SK-N-SH (cell line): Measurements from ENCODE around the gene CARD8. TPM values are rescaled to one million over a fixed set of nuclear protein-coding genes. Genes with fewer than 3 reads are reported as not detected.

Source experiments
- CTCF ChIA-PET: fragments of 300-600, 350-600 bp; formaldehyde crosslinking; extraction: SDS; loops from one replicate; lab custom pipeline; 2021; lab: Yijun Ruan, JAX
- POLR2A ChIA-PET: fragments of 350-600 bp; sonication (Branson Sonifier 250); formaldehyde crosslinking; extraction: SDS; loops from one replicate; lab custom pipeline; 2020; ENCODE audit warnings: antibody characterized with exemption, inconsistent platforms; lab: Yijun Ruan, JAX
- DNase-seq: peaks from one replicate; pipeline ENCODE4 v3.0.0; 2012
- H2AFZ ChIP-seq: fragments of 200-600 bp; sonication (generic); 2 replicates; pipeline ENCODE4 v1.8.1; 2016; ENCODE audit warnings: antibody characterized with exemption, mild to moderate bottlenecking, low read depth
- H3F3A ChIP-seq: fragments of 200-600 bp; sonication (generic); replicated peaks from 2 replicates; pipeline ENCODE3; 2016; ENCODE audit warnings: antibody characterized with exemption, mild to moderate bottlenecking; ENCODE audit not compliant: insufficient read depth
- H3K27ac ChIP-seq, 2 experiments: fragments of 200-500 bp in 1 of 2; fragments of 200-600 bp in 1 of 2; sonication (Bioruptor generic) in 1 of 2; sonication (generic), shearing (Covaris generic) in 1 of 2; 2 replicates each; pipeline versions ENCODE4 v1.5.1 to v1.6.1; 2014 to 2016; ENCODE audit warnings: low read depth in 2 of 2, inconsistent platforms in 1 of 2, low read length in 1 of 2, mild to moderate bottlenecking in 1 of 2, mixed read lengths in 1 of 2
- H3K27me3 ChIP-seq: fragments of 200-600 bp; sonication (generic), shearing (Covaris generic); 2 replicates; pipeline ENCODE4 v1.6.1; 2016; ENCODE audit warnings: mixed run types; ENCODE audit not compliant: insufficient read depth
- H3K36me3 ChIP-seq, 2 experiments: fragments of 200-500 bp in 1 of 2; fragments of 200-600 bp in 1 of 2; sonication (Bioruptor generic) in 1 of 2; sonication (generic) in 1 of 2; replicated peaks in 1 of 2; 2 replicates each; pipeline versions ENCODE3 to v1.5.1; 2014 to 2016; ENCODE audit warnings: low read length in 1 of 2, mild to moderate bottlenecking in 1 of 2; ENCODE audit not compliant: insufficient read depth in 2 of 2, control insufficient read depth in 1 of 2
- H3K4me1 ChIP-seq, 2 experiments: fragments of 200-500 bp in 1 of 2; fragments of 200-600 bp in 1 of 2; sonication (Bioruptor generic) in 1 of 2; sonication (generic), shearing (Covaris generic) in 1 of 2; 2 replicates each; pipeline versions ENCODE4 v1.5.1 to v1.6.1; 2014 to 2016; ENCODE audit warnings: low read depth in 1 of 2, low read length in 1 of 2, mixed run types in 1 of 2; ENCODE audit not compliant: insufficient read depth in 2 of 2, control insufficient read depth in 1 of 2
- H3K4me2 ChIP-seq: fragments of 200-600 bp; sonication (generic), shearing (Covaris generic); 2 replicates; pipeline ENCODE4 v1.6.1; 2017; ENCODE audit warnings: mixed run types
- H3K4me3 ChIP-seq, 2 experiments: fragments of 200-500 bp in 1 of 2; fragments of 200-600 bp in 1 of 2; sonication (Bioruptor generic) in 1 of 2; sonication (generic), shearing (Covaris generic) in 1 of 2; 2 replicates each; pipeline versions ENCODE4 v1.5.1 to v1.8.1; 2014 to 2016; ENCODE audit warnings: low read depth in 2 of 2, inconsistent platforms in 1 of 2, low read length in 1 of 2, mild to moderate bottlenecking in 1 of 2, mixed read lengths in 1 of 2, moderate library complexity in 1 of 2
- H3K79me2 ChIP-seq: fragments of 200-600 bp; sonication (generic); 2 replicates; pipeline ENCODE4 v1.8.1; 2017; ENCODE audit warnings: mild to moderate bottlenecking; ENCODE audit not compliant: insufficient read depth
- H3K9ac ChIP-seq: fragments of 200-600 bp; sonication (generic); 2 replicates; pipeline ENCODE4 v1.6.1; 2017; ENCODE audit warnings: mixed run types
- H3K9me2 ChIP-seq: fragments of 200-600 bp; sonication (generic); 2 replicates; pipeline ENCODE4 v1.6.1; 2017; ENCODE audit warnings: mixed run types
- H3K9me3 ChIP-seq: fragments of 200-600 bp; sonication (generic); 2 replicates; pipeline ENCODE4 v1.6.1; 2017; ENCODE audit warnings: mixed run types, mild to moderate bottlenecking, moderate library complexity
- H4K20me1 ChIP-seq: fragments of 200-600 bp; sonication (generic); 2 replicates; pipeline ENCODE4 v1.6.1; 2017; ENCODE audit warnings: mild to moderate bottlenecking, mixed run types; ENCODE audit not compliant: insufficient read depth
- CHD2 ChIP-seq: fragments of 150-350 bp; IDR thresholded peaks from 2 replicates; pipeline ENCODE4 v1.6.1; 2018; ENCODE audit warnings: low read length; ENCODE audit not compliant: partially characterized antibody
- CTCF ChIP-seq: fragments of 200-600 bp; sonication (generic); IDR thresholded peaks from 2 replicates; pipeline ENCODE4 v1.6.1; 2017; ENCODE audit warnings: antibody characterized with exemption, mild to moderate bottlenecking, moderate library complexity
- EZH2phosphoT487 ChIP-seq: fragments of 200-600 bp; sonication (generic); IDR thresholded peaks from 2 replicates; pipeline ENCODE4 v1.6.1; 2017; ENCODE audit warnings: low read depth, mixed run types, mild to moderate bottlenecking, antibody characterized with exemption, moderate library complexity, borderline replicate concordance
- FOSL2 ChIP-seq: IDR thresholded peaks from 2 replicates; pipeline ENCODE4 v1.4.0; 2012; ENCODE audit warnings: low read depth, mild to moderate bottlenecking, moderate library complexity, borderline replicate concordance
- GABPA ChIP-seq: IDR thresholded peaks from 2 replicates; pipeline ENCODE4 v1.4.0; 2012; ENCODE audit warnings: low read depth, mild to moderate bottlenecking
- GATA2 ChIP-seq: sonication (generic); formaldehyde crosslinking; IDR thresholded peaks from 2 replicates; pipeline ENCODE4 v1.5.0; 2020; ENCODE audit warnings: mild to moderate bottlenecking, missing genetic modification reagents
- MAX ChIP-seq: IDR thresholded peaks from 2 replicates; pipeline ENCODE4 v1.4.0; 2012; ENCODE audit warnings: low read depth
- MEF2A ChIP-seq: IDR thresholded peaks from 2 replicates; pipeline ENCODE4 v1.4.0; 2012; ENCODE audit warnings: low read depth, borderline replicate concordance
- POLR2AphosphoS5 ChIP-seq: IDR thresholded peaks from 2 replicates; pipeline ENCODE4 v1.6.1; 2012; ENCODE audit warnings: low read depth, low read length
- RAD21 ChIP-seq: IDR thresholded peaks from 2 replicates; pipeline ENCODE4 v1.6.1; 2012; ENCODE audit warnings: mild to moderate bottlenecking, low read length
- RCOR1 ChIP-seq: fragments of 150-350 bp; IDR thresholded peaks from 2 replicates; pipeline ENCODE4 v1.6.1; 2017; ENCODE audit warnings: antibody characterized with exemption, low read length
- RFX5 ChIP-seq: IDR thresholded peaks from 2 replicates; pipeline ENCODE4 v1.6.1; 2012; ENCODE audit warnings: mild to moderate bottlenecking, improper control_type of control experiment, low read length
- RXRA ChIP-seq: IDR thresholded peaks from 2 replicates; pipeline ENCODE4 v1.4.0; 2012; ENCODE audit warnings: low read depth, mild to moderate bottlenecking, borderline replicate concordance
- SIN3A ChIP-seq: IDR thresholded peaks from 2 replicates; pipeline ENCODE4 v1.6.1; 2012; ENCODE audit warnings: low read depth, mild to moderate bottlenecking, low read length, moderate library complexity, borderline replicate concordance
- SMC3 ChIP-seq: IDR thresholded peaks from 2 replicates; pipeline ENCODE4 v1.6.1; 2012; ENCODE audit warnings: low read depth, low read length, improper control_type of control experiment
- TAF1 ChIP-seq: IDR thresholded peaks from 2 replicates; pipeline ENCODE4 v1.6.1; 2012; ENCODE audit warnings: low read depth, mild to moderate bottlenecking, low read length, moderate library complexity, borderline replicate concordance
- TCF12 ChIP-seq: IDR thresholded peaks from 2 replicates; pipeline ENCODE4 v1.4.0; 2012
- TEAD4 ChIP-seq: IDR thresholded peaks from 2 replicates; pipeline ENCODE4 v1.4.0; 2012; ENCODE audit warnings: mild to moderate bottlenecking, borderline replicate concordance; ENCODE audit not compliant: insufficient read depth
- YY1 ChIP-seq: IDR thresholded peaks from 2 replicates; pipeline ENCODE4 v1.4.0; 2012; ENCODE audit warnings: low read depth, mild to moderate bottlenecking
- WGBS: methylation state at CpG from one replicate; pipeline ENCODE4 v1.1.6; 2017; ENCODE audit warnings: low lambda C conversion rate; 5-methylcytosine and 5-hydroxymethylcytosine counted together
- polyA plus RNA-seq, 3 experiments: library from polyadenylated mRNA; depleted of rRNA; stranded (reverse); fragments of >200 nt; gene quantifications; 2 replicates each; pipeline ENCODE4 v1.2.3, GENCODE V29; 2012
- TF ChIP-seq, protein P1 (sequence below): IDR thresholded peaks from 2 replicates; pipeline ENCODE4 v1.4.0; 2012; ENCODE audit warnings: low read depth, borderline replicate concordance

CARD8 gene
- polyA plus RNA-seq, 1 of the 3 experiments (the other 2 are of a cell fraction): 16.4 TPM

- WGBS: 96% methylated on average over 73 of the region's 95 CpGs
- H3K79me2 ChIP-seq: no peaks in the 10 kb centered on the region
- POLR2A ChIA-PET: interaction anchor here (0.5 to 1.1 kb wide), 2 partner anchors 9 to 23 kb away, joined by 3 read pairs; no protein-coding TSS in a partner anchor
- no peak for TF ChIP-seq SMC3
- no peak for TF ChIP-seq RXRA
- no peak for TF ChIP-seq POLR2AphosphoS5
- TF ChIP-seq TEAD4: no peak
- TF ChIP-seq CHD2: no peak
- no peak for TF ChIP-seq MEF2A
- TF ChIP-seq GATA2 (CRISPR knock-in tag): no peak
- no peak for TF ChIP-seq FOSL2
- TF ChIP-seq TCF12: no peak
- no peak for TF ChIP-seq SIN3A
- no peak for TF ChIP-seq YY1
- TF ChIP-seq RCOR1: no peak
- TF ChIP-seq GABPA: no peak
- no peak for TF ChIP-seq RFX5
- TF ChIP-seq MAX: no peak
- no peak for TF ChIP-seq EZH2phosphoT487
- no peak for TF ChIP-seq TAF1
- TF ChIP-seq CTCF: no peak
- TF ChIP-seq RAD21: no peak
- TF ChIP-seq, protein P1, sequence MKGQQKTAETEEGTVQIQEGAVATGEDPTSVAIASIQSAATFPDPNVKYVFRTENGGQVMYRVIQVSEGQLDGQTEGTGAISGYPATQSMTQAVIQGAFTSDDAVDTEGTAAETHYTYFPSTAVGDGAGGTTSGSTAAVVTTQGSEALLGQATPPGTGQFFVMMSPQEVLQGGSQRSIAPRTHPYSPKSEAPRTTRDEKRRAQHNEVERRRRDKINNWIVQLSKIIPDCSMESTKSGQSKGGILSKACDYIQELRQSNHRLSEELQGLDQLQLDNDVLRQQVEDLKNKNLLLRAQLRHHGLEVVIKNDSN: no peak
- TF ChIP-seq, all 33 proteins: peak for 0
- Histone ChIP-seq H3K4me3 (no peak overlapping the region), H3K4me1 (no peaks in the 10 kb centered on the region), H3K36me3 (no peaks in the 10 kb centered on the region), H3K4me2 (no peak overlapping the region), H3K9me2 (no peaks in the 10 kb centered on the region), H2AFZ (no peak overlapping the region), H3F3A (peaks cover 7% of the 10 kb centered on the region), H4K20me1 (no peaks in the 10 kb centered on the region), H3K9ac (no peak overlapping the region), H3K27ac (no peak overlapping the region), H3K27me3 (no peaks in the 10 kb centered on the region), H3K9me3 (no peaks in the 10 kb centered on the region)
- CTCF ChIA-PET: interaction anchor here (1.2 to 1.6 kb wide), 2 partner anchors 9 to 22 kb away, joined by 3 to 8 read pairs; no protein-coding TSS in a partner anchor
- DNase-seq: peak; percentile 24
Observed at GRCh38 chr19:48194844-48195830, 60.6 kb downstream of the CARD8 start.
